Esophagus muscularis mucosa (tissue), 4 donors: ENCODE data around the gene USP10. TPM values are rescaled to one million over a fixed set of nuclear protein-coding genes. Genes with fewer than 3 reads are reported as not detected.
A peak's percentile ranks its signal among the peaks of the same experiment; 100 is the strongest.

Source experiments
- DNase-seq: peaks from one replicate; pipeline ENCODE4 v3.0.0-alpha.2; 2017; ENCODE audit errors: extremely low spot score
- H3K27ac ChIP-seq, 4 donors: fragments of 200-600 bp; sonication (generic); replicated peaks in 1 of 4; 1 replicate in 3 of 4; 2 replicates in 1 of 4; pipeline ENCODE4 v1.5.1; 2016 to 2019; ENCODE audit warnings: mild to moderate bottlenecking in 1 of 4
- H3K27me3 ChIP-seq, 4 donors: fragments of 200-600 bp; sonication (generic); one replicate each; pipeline versions ENCODE4 v1.5.1 to v1.6.0; 2016 to 2019
- H3K36me3 ChIP-seq, 4 donors: fragments of 200-600 bp; sonication (generic); one replicate each; pipeline ENCODE4 v1.5.1; 2016 to 2019
- H3K4me1 ChIP-seq, 4 donors: fragments of 200-600 bp; sonication (generic); one replicate each; pipeline ENCODE4 v1.5.1; 2016 to 2019
- H3K4me3 ChIP-seq, 4 donors: fragments of 200-600 bp; sonication (generic); 1 replicate in 2 of 4; 2 replicates in 2 of 4; pipeline ENCODE4 v1.5.1; 2016 to 2019; ENCODE audit warnings: mild to moderate bottlenecking in 4 of 4, moderate library complexity in 1 of 4
- H3K9me3 ChIP-seq, 4 donors: fragments of 200-600 bp; sonication (generic); 1 replicate in 3 of 4; 2 replicates in 1 of 4; pipeline ENCODE4 v1.5.1; 2016 to 2019
- EP300 ChIP-seq: sonication (generic); formaldehyde crosslinking; IDR thresholded peaks from one replicate; pipeline ENCODE4 v1.6.1; 2017; ENCODE audit warnings: antibody characterized with exemption
- POLR2A ChIP-seq: fragments of 450-650 bp; IDR thresholded peaks from one replicate; pipeline ENCODE4 v1.6.1; 2017; ENCODE audit warnings: antibody characterized with exemption, moderate library complexity, mild to moderate bottlenecking, low read depth
- POLR2AphosphoS5 ChIP-seq, 2 donors: sonication (generic); formaldehyde crosslinking; IDR thresholded peaks; one replicate each; pipeline ENCODE4 v1.6.1; 2017; ENCODE audit warnings: antibody characterized with exemption in 2 of 2
- WGBS: methylation state at CpG from one replicate; pipeline ENCODE4 v1.1.5; 2018; 5-methylcytosine and 5-hydroxymethylcytosine counted together
- intact Hi-C: fragments of 100-400 bp; cut with DNase I; formaldehyde crosslinking; loops from one replicate; pipeline ENCODE4 v1.15.1; 2023
- total RNA-seq, 4 donors: library from RNA; depleted of rRNA; stranded (reverse); fragments of >200 nt; gene quantifications; one replicate each; pipeline versions ENCODE4 v1.1.0 to v1.2.1, GENCODE V29; 2016
- TF ChIP-seq, protein P1 (sequence below), 3 experiments: fragments of 200-600 bp in 2 of 3; fragments of 450-650 bp in 1 of 3; sonication (generic) in 2 of 3; IDR thresholded peaks; one replicate each; pipeline ENCODE4 v1.5.1; 2017 to 2019; ENCODE audit warnings: antibody characterized with exemption in 3 of 3, mild to moderate bottlenecking in 2 of 3, moderate library complexity in 1 of 3

The USP10 gene
- total RNA-seq, 4 donors from 2014 or later, result 45.3 to 71.2 (median 59.3) TPM

DNA sequence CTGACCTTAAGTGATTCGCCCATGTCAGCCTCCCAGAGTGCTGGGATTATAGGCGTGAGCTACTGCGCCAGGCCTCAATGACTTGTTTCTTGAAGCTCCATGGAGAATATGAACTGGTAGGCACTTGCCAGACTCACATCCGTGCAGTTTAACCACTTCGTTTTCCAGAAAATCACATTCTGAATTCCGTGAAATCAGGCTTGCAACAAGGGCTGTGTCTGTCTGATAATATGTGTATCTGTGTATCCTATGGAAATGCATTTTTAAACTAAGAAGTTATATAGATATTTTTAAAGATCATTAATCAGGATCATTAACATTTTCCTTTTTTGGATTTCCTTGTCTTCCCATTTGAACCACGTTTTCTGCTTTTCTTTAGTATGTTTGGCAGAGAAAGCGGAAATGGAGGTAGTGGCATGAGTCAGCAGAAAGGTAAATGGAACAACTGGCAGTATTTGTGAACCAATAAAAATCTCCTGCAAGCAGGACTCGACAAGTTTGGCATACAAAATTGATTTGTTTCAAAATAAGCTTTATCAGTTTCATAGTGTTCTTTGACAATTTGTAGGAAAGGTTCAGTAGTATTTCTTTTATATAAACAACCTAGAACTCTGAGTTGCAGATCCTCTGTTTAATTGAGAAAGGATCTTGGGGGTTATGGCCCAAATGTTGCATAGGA is 33.0 kb downstream of the USP10 start:
- Histone ChIP-seq H3K4me3 (no peak overlapping the region), H3K36me3 (peaks cover 0 to 10% (median 5%) of the 10 kb centered on the region in 4 donors), H3K27ac (peak overlapping the region in 2 of 4 donors; percentile 11 to 23), H3K27me3 (no peaks in the 10 kb centered on the region), H3K9me3 (no peaks in the 10 kb centered on the region), H3K4me1 (peaks cover 36 to 71% (median 55%) of the 10 kb centered on the region in 4 donors)
- intact Hi-C loops, result no loop called here
- no peak for TF ChIP-seq POLR2AphosphoS5 (IDR thresholded peaks at IDR 0.05)
- TF ChIP-seq, protein P1, sequence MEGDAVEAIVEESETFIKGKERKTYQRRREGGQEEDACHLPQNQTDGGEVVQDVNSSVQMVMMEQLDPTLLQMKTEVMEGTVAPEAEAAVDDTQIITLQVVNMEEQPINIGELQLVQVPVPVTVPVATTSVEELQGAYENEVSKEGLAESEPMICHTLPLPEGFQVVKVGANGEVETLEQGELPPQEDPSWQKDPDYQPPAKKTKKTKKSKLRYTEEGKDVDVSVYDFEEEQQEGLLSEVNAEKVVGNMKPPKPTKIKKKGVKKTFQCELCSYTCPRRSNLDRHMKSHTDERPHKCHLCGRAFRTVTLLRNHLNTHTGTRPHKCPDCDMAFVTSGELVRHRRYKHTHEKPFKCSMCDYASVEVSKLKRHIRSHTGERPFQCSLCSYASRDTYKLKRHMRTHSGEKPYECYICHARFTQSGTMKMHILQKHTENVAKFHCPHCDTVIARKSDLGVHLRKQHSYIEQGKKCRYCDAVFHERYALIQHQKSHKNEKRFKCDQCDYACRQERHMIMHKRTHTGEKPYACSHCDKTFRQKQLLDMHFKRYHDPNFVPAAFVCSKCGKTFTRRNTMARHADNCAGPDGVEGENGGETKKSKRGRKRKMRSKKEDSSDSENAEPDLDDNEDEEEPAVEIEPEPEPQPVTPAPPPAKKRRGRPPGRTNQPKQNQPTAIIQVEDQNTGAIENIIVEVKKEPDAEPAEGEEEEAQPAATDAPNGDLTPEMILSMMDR (IDR thresholded peaks at IDR 0.05), result no peak
- DNase-seq, result no peak
- 63% methylated on average over 6 of the region's 9 CpGs for WGBS

GRCh38 chr16:84735849-84736586 is 36.2 kb downstream of the USP10 start:
- no peak overlapping the region for H3K4me3 ChIP-seq
- intact Hi-C loops, result no loop called here
- no peaks in the 10 kb centered on the region for H3K9me3 ChIP-seq
- peaks cover 0 to 10% (median 5%) of the 10 kb centered on the region in 4 donors for H3K36me3 ChIP-seq
- no peak for DNase-seq
- peaks cover 58 to 81% (median 67%) of the 10 kb centered on the region in 4 donors for H3K4me1 ChIP-seq
- peak overlapping the region in 2 of 4 donors; percentile 3 to 45 for H3K27ac ChIP-seq
- no peak for TF ChIP-seq POLR2AphosphoS5 (IDR thresholded peaks at IDR 0.05)
- no peak for TF ChIP-seq POLR2A
- TF ChIP-seq, protein P1 (IDR thresholded peaks at IDR 0.05), result no peak
- TF ChIP-seq EP300, result no peak
- no peaks in the 10 kb centered on the region for H3K27me3 ChIP-seq
- WGBS, result 82% methylated on average over 16 of the region's 17 CpGs

- no peaks in the 10 kb centered on the region for H3K27me3 ChIP-seq
- TF ChIP-seq EP300 (no peak), POLR2AphosphoS5 (IDR thresholded peaks at IDR 0.05) (no peak)
- TF ChIP-seq, protein P1 (IDR thresholded peaks at IDR 0.05), result no peak
- DNase-seq, result no peak
- 89% methylated on average over 12 of the region's 12 CpGs for WGBS
- peaks cover 0 to 10% (median 5%) of the 10 kb centered on the region in 4 donors for H3K36me3 ChIP-seq
- peaks cover 63 to 83% (median 72%) of the 10 kb centered on the region in 4 donors for H3K4me1 ChIP-seq
- no peak overlapping the region for H3K4me3 ChIP-seq
- H3K9me3 ChIP-seq, result no peaks in the 10 kb centered on the region
- peak overlapping the region in 1 of 4 donors; percentile 71 for H3K27ac ChIP-seq
- intact Hi-C loops, result no loop called here
Observed at GRCh38 chr16:84737192-84738011, 37.6 kb downstream of the USP10 start.

DNA sequence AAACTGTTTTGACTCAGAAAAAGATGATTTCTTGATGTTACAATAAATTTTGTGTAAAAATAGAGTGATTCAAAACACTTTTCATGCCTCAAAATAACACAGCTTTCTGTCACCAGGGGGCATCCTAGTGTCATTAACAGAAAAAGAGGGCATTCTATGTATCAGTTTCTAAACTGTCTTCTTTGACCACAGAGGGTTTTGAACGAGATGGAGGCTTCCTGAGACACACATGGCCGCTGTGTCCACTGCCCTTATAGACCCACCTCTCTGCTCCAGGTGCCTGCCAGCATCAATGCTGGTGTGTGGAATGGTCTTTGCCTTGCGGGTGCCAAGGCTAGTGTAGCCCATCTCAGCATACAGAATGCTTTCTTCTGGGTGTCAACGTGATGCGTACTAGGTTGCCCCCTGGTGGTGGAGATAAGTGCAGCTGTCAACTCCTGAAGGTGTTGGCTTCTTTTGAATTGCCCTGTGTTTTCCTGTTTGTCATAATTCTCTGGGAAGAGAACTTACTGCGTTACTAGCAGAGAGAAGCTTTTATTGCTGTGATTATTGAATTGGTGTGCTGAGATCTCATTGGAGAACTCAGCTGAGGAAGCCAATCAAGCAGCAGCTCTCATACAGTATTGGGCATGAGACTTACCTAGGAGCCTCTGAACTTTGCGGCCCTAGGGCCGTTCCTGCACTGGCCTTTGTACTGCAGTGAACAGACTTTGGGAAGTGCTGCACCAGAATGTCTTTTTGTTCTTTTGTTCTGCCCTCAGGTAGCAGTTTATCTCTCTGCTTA is 38.6 kb downstream of the USP10 start:
- TF ChIP-seq, protein P1 (IDR thresholded peaks at IDR 0.05), result peak; percentile 76 to 85 (median 81)
- TF ChIP-seq POLR2AphosphoS5 (IDR thresholded peaks at IDR 0.05), result peak; percentile 23 to 35
- TF ChIP-seq EP300, result no peak
- DNase-seq, result peak; percentile 93
- no peaks in the 10 kb centered on the region for H3K9me3 ChIP-seq
- H3K4me1 ChIP-seq, result peaks cover 66 to 82% (median 72%) of the 10 kb centered on the region in 4 donors
- intact Hi-C loops, result no loop called here
- H3K27ac ChIP-seq, result peak overlapping the region in 2 of 4 donors; percentile 33 to 71
- H3K4me3 ChIP-seq, result no peak overlapping the region
- no peaks in the 10 kb centered on the region for H3K27me3 ChIP-seq
- peaks cover 0 to 10% (median 5%) of the 10 kb centered on the region in 4 donors for H3K36me3 ChIP-seq
- WGBS, result 60% methylated on average over 5 of the region's 8 CpGs
